ENCODE measurements around the gene AK9.

DNA sequence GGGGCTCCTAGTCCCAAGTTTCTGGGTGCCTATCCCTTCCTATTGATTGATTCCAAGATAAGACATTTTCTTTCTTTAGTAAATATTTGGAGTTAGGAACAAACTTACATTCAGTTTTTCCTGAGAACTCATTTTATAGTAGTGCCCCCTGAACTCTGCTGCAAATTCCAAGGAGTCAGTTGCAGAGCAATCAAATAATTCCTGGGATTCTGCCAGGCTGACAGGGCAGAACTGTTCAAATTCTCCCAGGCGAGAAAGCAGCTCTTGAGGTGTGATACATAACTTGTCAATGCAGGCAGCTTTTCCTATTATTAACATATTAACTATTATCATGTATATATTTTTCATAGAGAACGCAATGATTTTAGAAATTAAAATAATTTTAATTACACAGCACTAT is 192.1 kb downstream of the AK9 start:
- TF ChIP-seq, protein P1, sequence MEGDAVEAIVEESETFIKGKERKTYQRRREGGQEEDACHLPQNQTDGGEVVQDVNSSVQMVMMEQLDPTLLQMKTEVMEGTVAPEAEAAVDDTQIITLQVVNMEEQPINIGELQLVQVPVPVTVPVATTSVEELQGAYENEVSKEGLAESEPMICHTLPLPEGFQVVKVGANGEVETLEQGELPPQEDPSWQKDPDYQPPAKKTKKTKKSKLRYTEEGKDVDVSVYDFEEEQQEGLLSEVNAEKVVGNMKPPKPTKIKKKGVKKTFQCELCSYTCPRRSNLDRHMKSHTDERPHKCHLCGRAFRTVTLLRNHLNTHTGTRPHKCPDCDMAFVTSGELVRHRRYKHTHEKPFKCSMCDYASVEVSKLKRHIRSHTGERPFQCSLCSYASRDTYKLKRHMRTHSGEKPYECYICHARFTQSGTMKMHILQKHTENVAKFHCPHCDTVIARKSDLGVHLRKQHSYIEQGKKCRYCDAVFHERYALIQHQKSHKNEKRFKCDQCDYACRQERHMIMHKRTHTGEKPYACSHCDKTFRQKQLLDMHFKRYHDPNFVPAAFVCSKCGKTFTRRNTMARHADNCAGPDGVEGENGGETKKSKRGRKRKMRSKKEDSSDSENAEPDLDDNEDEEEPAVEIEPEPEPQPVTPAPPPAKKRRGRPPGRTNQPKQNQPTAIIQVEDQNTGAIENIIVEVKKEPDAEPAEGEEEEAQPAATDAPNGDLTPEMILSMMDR (IDR thresholded peaks at IDR 0.05) = no peak
- TF ChIP-seq POLR2A (IDR thresholded peaks at IDR 0.05) = no peak
